GM12878 (cell line): ENCODE data around the gene RBM15.

Experiments used
- BHLHE40 ChIP-seq, 2 experiments: fragments of 450-650 bp in 1 of 2; IDR thresholded peaks; 2 replicates each; pipeline ENCODE4 v1.6.1; 2011 to 2017; ENCODE audit warnings: low read depth in 2 of 2, borderline replicate concordance in 1 of 2, improper control_type of control experiment in 1 of 2, low read length in 1 of 2, mild to moderate bottlenecking in 1 of 2
- CTCF ChIP-seq, 3 experiments: IDR thresholded peaks in 2 of 3; conservative IDR thresholded peaks in 1 of 3; 2 replicates each; pipeline ENCODE4 v1.5.1; 2011; ENCODE audit warnings: low read depth in 3 of 3, low read length in 3 of 3, mild to moderate bottlenecking in 3 of 3, control low read depth in 2 of 3, moderate library complexity in 2 of 3, inconsistent platforms in 1 of 3, mixed read lengths in 1 of 3; ENCODE audit not compliant: control insufficient read depth in 2 of 3, insufficient read depth in 1 of 3; ENCODE audit errors: extremely low read depth in 1 of 3
- EZH2 ChIP-seq: IDR thresholded peaks from 2 replicates; pipeline ENCODE4 v1.6.1; 2012; ENCODE audit warnings: low read depth, mild to moderate bottlenecking, control low read depth, inconsistent platforms, low read length, borderline replicate concordance; ENCODE audit not compliant: control insufficient read depth
- GABPA ChIP-seq: IDR thresholded peaks from 2 replicates; pipeline ENCODE4 v1.6.1; 2014; ENCODE audit warnings: antibody characterized with exemption, low read depth, mild to moderate bottlenecking, inconsistent platforms
- TAF1 ChIP-seq: IDR thresholded peaks from 2 replicates; pipeline ENCODE4 v1.6.1; 2011; ENCODE audit warnings: mild to moderate bottlenecking, low read depth, low read length, borderline replicate concordance

- TF ChIP-seq CTCF (IDR thresholded peaks at IDR 0.05 in 2 of 3, conservative IDR thresholded peaks at IDR 0.05 in 1 of 3; ENCODE audit: control insufficient read depth in 2 of 3, extremely low read depth in 1 of 3, insufficient read depth in 1 of 3, low read depth in 3 of 3, low read length in 3 of 3) (no peak), GABPA (no peak), TAF1 (no peak), BHLHE40 (IDR thresholded peaks at IDR 0.05; ENCODE audit: borderline replicate concordance in 1 of 2, low read depth in 2 of 2, low read length in 1 of 2) (no peak), EZH2 (no peak)
Measured at GRCh38 chr1:110390692-110391245, 51.6 kb downstream of the RBM15 start, which contains the start of gene SLC16A4.
